Fibroblast of lung (primary cell): ENCODE data around the gene SLK.

Source experiments
- CTCF ChIP-seq, 2 donors: IDR thresholded peaks in 1 of 2; conservative IDR thresholded peaks in 1 of 2; 1 replicate in 1 of 2; 2 replicates in 1 of 2; pipeline ENCODE4 v1.5.1; 2011 to 2012; ENCODE audit warnings: low read length in 2 of 2, control low read depth in 1 of 2, inconsistent platforms in 1 of 2, low read depth in 1 of 2, mild to moderate bottlenecking in 1 of 2
- EZH2 ChIP-seq: IDR thresholded peaks from 2 replicates; pipeline ENCODE4 v1.5.1; 2012; ENCODE audit warnings: low read length, control low read depth, mild to moderate bottlenecking; ENCODE audit errors: missing control alignments

DNA sequence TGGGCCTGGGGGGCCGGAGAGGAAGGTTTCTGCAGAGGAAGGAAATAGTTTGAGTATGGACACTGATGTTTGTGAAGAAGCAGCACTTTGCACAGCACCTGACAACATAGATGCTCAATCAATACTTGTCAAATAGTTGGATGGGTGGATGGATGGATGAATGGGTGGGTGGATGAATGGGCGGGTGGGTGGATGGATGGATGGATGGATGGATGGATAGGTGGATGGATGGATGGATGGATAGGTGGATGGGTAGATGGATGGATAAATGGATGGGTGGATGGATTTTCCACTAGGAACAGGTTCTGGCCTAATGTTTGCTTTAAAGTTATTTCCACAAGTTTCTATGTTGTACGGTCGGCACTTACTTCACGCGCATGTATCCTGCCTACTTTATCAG is 73.4 kb downstream of the SLK start:
- TF ChIP-seq CTCF (conservative IDR thresholded peaks at IDR 0.05 in 1 of 2, IDR thresholded peaks at IDR 0.05 in 1 of 2; ENCODE audit: low read depth in 1 of 2, low read length in 2 of 2) (no peak), EZH2 (no peak)
